Muscle of back (tissue), 11 donors: ENCODE results near the gene MYO18B. TPM values are rescaled to one million over a fixed set of nuclear protein-coding genes. Genes with fewer than 3 reads are reported as not detected.

Source experiments
- DNase-seq, 3 donors: peaks; one replicate each; pipeline versions ENCODE4 v3.0.0 to v3.0.0-alpha.2; 2013
- polyA plus RNA-seq, 10 donors: library from polyadenylated mRNA; unstranded; fragments of 120-200 nt; gene quantifications; one replicate each; pipeline ENCODE4 v1.2.1, GENCODE V29; 2013; ENCODE audit not compliant: insufficient read length in 10 of 10

The MYO18B gene
- polyA plus RNA-seq, 10 donors = 38.9 to 103 (median 74.5) TPM

DNA sequence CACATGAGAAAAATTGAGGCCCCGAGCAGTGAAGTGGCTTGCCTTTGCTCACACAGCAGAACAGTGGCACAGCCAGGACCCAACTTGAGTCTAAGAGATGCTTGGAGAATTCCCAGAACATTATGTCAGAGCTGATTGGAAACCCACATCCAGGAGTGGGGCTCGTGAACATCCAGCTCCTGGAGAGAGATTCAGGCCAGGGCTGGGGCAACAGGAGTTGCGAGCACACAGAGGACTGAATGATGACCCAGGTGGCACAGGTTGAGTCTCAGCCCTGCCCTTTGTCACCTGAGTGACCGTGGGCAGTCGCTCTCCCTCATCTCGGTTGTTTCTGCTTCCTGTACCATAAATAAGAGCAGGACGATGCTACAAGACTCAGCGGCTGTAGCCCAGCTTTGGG is 102.6 kb downstream of the MYO18B start:
- DNase-seq = no peak

- DNase-seq = no peak
Observed at GRCh38 chr22:25845985-25846745, 104.2 kb downstream of the MYO18B start.

- DNase-seq = no peak
Observed at GRCh38 chr22:25847451-25847850, 105.5 kb downstream of the MYO18B start.

DNA sequence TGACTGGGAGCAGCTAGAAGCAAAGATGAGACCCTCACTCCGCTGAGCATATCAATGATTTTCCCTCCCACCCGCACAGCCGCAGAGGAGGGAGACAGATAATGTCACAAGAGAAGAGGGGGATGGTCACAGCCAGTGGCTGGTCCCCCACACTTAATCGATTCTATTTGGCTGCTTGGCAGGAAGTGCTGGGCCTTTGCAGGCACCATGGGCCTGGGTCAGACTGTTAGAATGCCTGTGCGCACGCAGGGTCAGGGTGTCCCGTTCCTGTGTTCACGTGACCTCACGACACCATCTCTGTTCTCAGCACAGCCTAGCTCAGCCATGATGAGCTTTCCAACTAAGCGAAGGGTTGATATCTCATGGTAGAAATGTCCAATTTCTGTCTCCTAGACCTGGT is 107.0 kb downstream of the MYO18B start:
- no peak for DNase-seq

GRCh38 chr22:25849522-25849921 is 107.5 kb downstream of the MYO18B start:
- DNase-seq = no peak

DNA sequence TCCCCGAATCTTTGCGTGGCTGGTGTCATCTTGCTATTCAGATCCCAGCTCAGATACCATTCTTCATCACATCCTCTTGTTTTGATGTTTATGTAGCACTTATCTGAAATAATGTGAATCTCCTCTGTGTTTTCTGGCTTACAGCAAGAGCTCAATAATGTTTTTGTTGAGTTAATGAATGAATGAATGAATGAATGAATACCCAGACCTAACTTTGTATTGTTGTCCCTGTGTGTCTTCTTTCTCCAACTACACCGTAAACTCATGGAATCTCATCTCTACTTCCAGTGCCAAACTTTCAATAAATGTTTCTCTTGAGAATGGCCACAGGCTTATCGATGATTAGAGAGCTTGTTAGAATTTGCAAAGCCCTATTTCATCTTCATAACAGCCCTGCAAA is 110.2 kb downstream of the MYO18B start:
- DNase-seq = no peak

DNA sequence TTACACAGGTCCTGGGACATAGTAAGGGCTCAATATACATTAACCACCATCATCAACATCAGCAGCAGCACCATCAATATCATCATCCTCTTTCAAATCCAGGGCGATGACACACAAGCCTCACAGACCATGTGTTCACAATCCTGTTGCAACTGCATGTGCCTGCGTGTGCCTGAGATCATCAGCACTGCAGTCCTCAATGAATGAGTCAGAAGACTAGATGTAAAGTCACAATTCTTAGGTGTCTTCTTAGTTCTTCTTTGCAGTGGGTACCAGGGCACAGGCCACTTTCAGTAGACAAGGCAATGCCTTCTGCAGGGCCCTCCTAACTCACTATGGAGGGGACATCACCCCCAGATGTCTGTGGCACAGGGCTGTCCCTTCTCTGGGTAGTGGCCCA is 111.1 kb downstream of the MYO18B start:
- DNase-seq = no peak

GRCh38 chr22:25853501-25854284 is 111.7 kb downstream of the MYO18B start:
- DNase-seq = no peak

GRCh38 chr22:25869771-25870170 is 127.8 kb downstream of the MYO18B start:
- no peak for DNase-seq

GRCh38 chr22:25874327-25874726 is 132.3 kb downstream of the MYO18B start:
- no peak for DNase-seq

DNA sequence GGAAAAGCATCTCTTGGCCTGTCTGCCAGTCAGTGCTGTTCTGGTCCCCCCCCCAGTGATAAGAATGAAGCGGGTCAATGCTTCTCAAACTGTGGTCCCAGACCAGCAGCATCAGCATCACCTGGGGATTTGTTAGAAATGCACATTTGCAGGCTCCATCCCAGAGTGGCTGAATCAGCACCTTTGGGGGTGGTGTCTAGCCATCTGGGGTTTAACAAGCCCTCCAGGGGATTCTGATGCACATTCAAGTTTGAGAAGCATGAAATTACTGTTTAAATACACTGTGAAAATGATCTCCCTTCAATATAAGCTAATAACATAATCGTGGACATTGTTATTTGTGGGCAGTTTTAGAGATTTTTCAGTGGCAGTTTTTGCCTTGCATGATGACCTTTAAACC is 133.5 kb downstream of the MYO18B start:
- no peak for DNase-seq

- no peak for DNase-seq
Observed at GRCh38 chr22:25876871-25877270, 134.9 kb downstream of the MYO18B start.

DNA sequence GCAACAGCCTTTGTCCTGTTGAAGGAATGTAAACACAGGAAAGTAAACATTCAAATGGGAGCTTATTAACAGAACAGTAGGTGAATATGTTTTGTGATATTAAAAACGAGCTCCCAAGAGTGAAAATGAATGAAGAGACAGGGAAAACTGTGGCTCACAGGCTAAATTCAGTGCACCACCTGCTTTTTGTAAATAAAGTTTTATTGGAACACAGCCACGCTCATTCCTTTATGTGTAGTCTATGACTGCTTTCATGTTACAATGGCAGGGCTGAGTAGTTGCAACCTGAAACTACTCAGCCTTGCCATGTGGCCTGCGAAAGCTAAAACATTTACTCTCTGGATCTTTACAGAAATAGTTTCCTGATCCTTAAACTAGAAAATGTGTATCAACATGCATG is 136.9 kb downstream of the MYO18B start:
- DNase-seq = no peak

- DNase-seq = no peak
Observed at GRCh38 chr22:25880524-25880923, 138.5 kb downstream of the MYO18B start.

DNA sequence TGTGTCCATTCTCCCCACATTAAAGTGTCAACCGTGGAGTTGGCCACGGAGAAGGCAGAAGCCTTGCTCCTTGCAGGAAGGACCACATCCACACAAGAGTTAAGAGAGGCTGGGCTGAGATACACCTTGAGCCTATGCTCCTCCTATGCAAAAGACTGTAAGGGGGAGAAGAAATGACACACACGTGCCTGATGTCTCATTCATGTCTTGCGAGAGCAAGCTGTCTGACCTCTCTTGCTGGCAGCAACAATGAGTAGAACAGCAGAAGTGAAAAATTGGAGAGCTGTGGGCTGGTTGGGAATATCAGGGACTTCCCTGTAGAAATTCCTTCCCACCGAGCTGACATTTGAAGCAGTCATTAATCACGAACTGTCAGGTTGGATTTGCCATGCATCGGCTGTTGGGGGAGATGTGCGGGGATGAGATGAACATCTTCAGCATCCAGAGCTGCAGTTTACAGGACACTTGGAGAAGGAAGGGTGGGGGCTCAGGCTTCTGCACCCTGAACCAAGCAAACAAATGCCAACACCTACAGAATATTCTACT is 139.3 kb downstream of the MYO18B start:
- no peak for DNase-seq

DNA sequence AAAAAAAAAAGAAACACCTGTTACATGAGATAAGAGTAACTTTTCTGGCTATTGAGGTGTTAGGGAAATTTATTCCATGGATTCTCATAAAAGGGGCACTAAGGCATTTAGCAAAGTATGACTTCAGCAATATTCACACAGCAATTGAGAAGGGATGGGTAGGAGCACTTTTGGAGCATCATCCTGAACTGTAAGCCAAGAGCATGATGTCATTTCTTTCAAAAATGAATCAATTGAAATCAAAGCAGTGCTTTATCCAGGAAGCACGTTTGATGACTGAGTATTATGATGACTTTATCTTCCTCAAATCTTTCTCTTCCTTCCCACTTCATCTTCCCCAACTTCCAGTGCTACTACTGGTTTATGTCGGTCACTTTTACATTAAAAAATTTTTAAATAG is 140.4 kb downstream of the MYO18B start:
- DNase-seq = no peak

DNA sequence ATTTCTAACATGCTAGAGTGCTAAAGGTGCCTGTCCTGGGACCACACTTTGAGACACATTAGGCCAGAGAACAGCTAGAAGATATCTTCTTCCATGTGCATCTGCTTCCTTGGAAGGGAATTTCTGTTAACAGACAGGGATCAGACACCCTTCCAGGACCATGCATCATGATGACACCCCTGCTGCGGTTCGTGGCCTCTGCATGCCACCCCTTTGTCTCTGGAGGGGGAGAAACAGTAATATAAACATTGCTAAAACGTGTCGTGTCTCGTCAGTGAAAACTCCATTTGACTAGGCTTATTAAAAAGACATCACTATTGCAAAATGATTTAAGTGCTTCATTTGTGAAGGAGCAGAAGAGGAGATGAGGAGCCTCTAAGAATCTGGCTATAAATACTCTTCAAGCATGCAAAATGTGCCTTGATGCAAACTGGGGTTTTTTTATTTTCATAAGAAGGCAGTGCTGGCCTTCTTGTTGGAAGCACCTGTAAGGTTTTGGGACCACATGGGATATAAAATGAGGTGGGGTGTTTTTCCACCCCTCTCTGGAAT is 141.6 kb downstream of the MYO18B start:
- no peak for DNase-seq

DNA sequence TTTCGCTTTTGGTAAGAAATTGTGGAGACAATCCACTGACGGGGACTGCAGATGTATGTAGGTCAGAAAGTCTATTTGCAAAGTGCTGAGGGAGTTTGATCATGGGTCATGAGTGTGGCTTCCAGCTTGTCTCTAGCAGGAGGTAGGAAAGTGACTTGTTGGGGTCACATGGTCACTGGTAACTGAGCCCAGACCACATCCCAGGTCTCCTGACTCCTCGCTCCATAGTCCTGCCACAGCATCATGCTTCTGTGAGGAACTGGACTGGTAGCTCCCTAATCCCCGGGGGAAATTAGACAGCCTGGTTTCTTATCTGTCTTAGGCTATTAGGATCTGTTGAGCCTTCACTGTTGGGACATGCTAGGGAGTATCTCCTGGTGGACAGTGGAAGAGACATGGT is 142.1 kb downstream of the MYO18B start:
- no peak for DNase-seq

- DNase-seq = no peak
Observed at GRCh38 chr22:25888399-25889054, 146.5 kb downstream of the MYO18B start.

DNA sequence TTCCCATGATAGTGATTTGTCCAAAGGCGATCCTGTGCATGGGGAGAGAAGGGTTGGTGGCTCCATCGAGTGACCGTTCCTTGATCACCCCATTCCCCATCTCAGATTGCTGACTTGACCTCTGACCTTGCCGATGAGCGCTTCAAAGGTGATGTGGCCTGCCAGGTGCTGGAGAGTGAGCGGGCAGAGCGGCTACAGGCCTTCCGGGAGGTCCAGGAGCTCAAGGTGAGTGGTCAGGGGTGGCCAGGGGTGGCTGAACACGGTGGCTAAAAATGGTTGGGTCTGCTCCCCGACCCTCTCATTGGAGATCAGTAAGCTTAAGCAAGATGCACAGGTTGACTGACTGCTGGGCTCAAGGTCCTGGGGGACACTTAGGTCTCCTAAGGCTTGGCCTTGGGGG is 148.7 kb downstream of the MYO18B start:
- DNase-seq = no peak

GRCh38 chr22:25892678-25893077 is 150.7 kb downstream of the MYO18B start:
- DNase-seq = no peak

DNA sequence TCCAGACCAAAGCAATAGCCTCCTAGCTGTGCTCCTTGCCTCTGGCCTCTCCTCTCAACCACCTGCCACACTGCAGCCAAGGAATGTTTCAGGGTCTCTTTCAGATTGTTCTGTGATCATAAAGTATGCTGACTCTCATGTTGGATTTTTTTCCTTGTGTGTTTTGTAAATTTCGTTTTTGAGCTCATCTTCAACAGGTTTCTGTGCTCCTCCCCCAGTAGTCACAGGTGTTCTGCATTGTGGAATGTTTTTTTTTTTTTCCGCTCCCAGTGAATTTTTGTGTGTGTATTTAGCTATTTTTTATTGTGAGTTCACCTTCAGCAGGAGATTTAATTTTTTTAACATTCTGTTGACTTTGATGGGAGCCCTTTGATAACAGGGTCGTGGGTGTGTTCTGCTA is 153.7 kb downstream of the MYO18B start:
- DNase-seq = no peak
